SK-N-MC (cell line): ENCODE data around the gene CTU2.

Source experiments
- EZH2 ChIP-seq: fragments of 200-600 bp; sonication (generic); IDR thresholded peaks from one replicate; pipeline ENCODE4 v1.6.1; 2017; ENCODE audit warnings: antibody characterized with exemption
- POLR2AphosphoS5 ChIP-seq: IDR thresholded peaks from 2 replicates; pipeline ENCODE4 v1.6.1; 2012; ENCODE audit warnings: mild to moderate bottlenecking, low read depth, low read length, borderline replicate concordance

DNA sequence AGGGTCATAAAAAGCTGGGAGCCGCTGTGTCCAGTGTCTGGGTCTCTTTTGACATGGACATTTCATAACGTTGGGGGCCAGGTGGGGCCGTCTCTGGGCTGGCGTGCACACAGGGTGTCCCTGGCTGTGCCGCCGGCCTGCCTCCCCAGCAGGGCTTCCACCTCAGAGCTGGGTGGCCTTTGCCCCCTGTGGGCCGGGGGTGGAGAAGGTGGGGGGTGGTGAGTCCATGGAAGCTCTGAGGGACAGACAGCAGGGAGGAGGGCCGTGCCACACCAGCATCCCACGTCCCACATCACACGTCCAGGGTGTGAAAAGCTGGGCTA, 19.1 kb upstream of the CTU2 start:
- TF ChIP-seq POLR2AphosphoS5 (no peak), EZH2 (no peak)
